ENCODE measurements around the gene KLHL6.

The KLHL6 gene

GRCh38 chr3:183506674-183507320, 48.7 kb downstream of the KLHL6 start:
- no peak for DNase-seq (ENCODE audit: low spot score)

- DNase-seq (ENCODE audit: low spot score) = no peak
Observed at GRCh38 chr3:183504597-183504996, 50.9 kb downstream of the KLHL6 start.

- DNase-seq (ENCODE audit: low spot score) = no peak
Observed at GRCh38 chr3:183503746-183504145, 51.8 kb downstream of the KLHL6 start.

- no peak for DNase-seq (ENCODE audit: low spot score)
Observed at GRCh38 chr3:183502237-183503181, 53.0 kb downstream of the KLHL6 start.

- DNase-seq (ENCODE audit: low spot score) = no peak
Observed at GRCh38 chr3:183500981-183501704, 54.4 kb downstream of the KLHL6 start.

- no peak for DNase-seq (ENCODE audit: low spot score)
Observed at GRCh38 chr3:183500319-183500718, 55.2 kb downstream of the KLHL6 start.

GRCh38 chr3:183498634-183499033, 56.9 kb downstream of the KLHL6 start:
- no peak for DNase-seq (ENCODE audit: low spot score)

GRCh38 chr3:183497313-183497712, 58.2 kb downstream of the KLHL6 start:
- DNase-seq (ENCODE audit: low spot score) = no peak

- DNase-seq (ENCODE audit: low spot score) = no peak
Observed at GRCh38 chr3:183496311-183496710, 59.2 kb downstream of the KLHL6 start.

- DNase-seq (ENCODE audit: low spot score) = no peak
Observed at GRCh38 chr3:183494341-183494740, 61.2 kb downstream of the KLHL6 start.

- DNase-seq (ENCODE audit: low spot score) = no peak
Observed at GRCh38 chr3:183493296-183494045, 62.0 kb downstream of the KLHL6 start.

GRCh38 chr3:183492849-183493179, 62.7 kb downstream of the KLHL6 start:
- DNase-seq (ENCODE audit: low spot score) = no peak

GRCh38 chr3:183491923-183492848, 63.3 kb downstream of the KLHL6 start:
- no peak for DNase-seq (ENCODE audit: low spot score)

- no peak for DNase-seq (ENCODE audit: low spot score)
Observed at GRCh38 chr3:183491109-183491922, 64.2 kb downstream of the KLHL6 start.

GRCh38 chr3:183490653-183491052, 64.9 kb downstream of the KLHL6 start:
- no peak for DNase-seq (ENCODE audit: low spot score)

GRCh38 chr3:183490211-183490601, 65.3 kb downstream of the KLHL6 start:
- no peak for DNase-seq (ENCODE audit: low spot score)

GRCh38 chr3:183489455-183490210, 65.9 kb downstream of the KLHL6 start:
- no peak for DNase-seq (ENCODE audit: low spot score)

GRCh38 chr3:183488343-183488742, 67.2 kb downstream of the KLHL6 start:
- DNase-seq (ENCODE audit: low spot score) = no peak

- DNase-seq (ENCODE audit: low spot score) = no peak
Observed at GRCh38 chr3:183487896-183488295, 67.6 kb downstream of the KLHL6 start.

All from HuH-7.5 (cell line).